ENCODE data around the gene POMGNT2.

GRCh38 chr3:43041517-43041916 lies 64.4 kb downstream of the POMGNT2 start:
- TF ChIP-seq CTCF (conservative IDR thresholded peaks at IDR 0.05; ENCODE audit: low read depth, low read length) (no peak), EZH2phosphoT487 (IDR thresholded peaks at IDR 0.05; ENCODE audit: borderline replicate concordance, low read length) (no peak), EZH2 (IDR thresholded peaks at IDR 0.05; ENCODE audit: low read length, unreplicated experiment) (no peak)

All from PC-3 (cell line).